WTC11 (cell line): ENCODE measurements around the gene SCNN1A. TPM values are rescaled to one million over a fixed set of nuclear protein-coding genes. Genes with fewer than 3 reads are reported as not detected.

Experiments
- ATAC-seq: fragments of 200-7000 bp; cut with Tn5 transposase; 2 replicates; pipeline ENCODE4 v1.10.0; 2021; ENCODE audit warnings: mild to moderate bottlenecking, moderate library complexity
- CTCF ChIA-PET: fragments of 300-600 bp; sonication (Branson Sonifier 250); formaldehyde crosslinking; loops from one replicate; lab custom pipeline; 2021; ENCODE audit warnings: antibody characterized with exemption; lab: Charles Lee
- POLR2A ChIA-PET: fragments of 350-600 bp; sonication (Branson Sonifier 250); formaldehyde crosslinking; loops from one replicate; lab custom pipeline; 2021; ENCODE audit warnings: antibody characterized with exemption; lab: Charles Lee
- DNase-seq: peaks from one replicate; pipeline ENCODE4 v3.0.0; 2021; ENCODE audit warnings: low spot score
- H3K27ac Mint-ChIP-seq: 2 replicates; pipeline ENCODE4 v1.8.0; 2021; ENCODE audit warnings: mixed read lengths
- H3K27me3 Mint-ChIP-seq: 2 replicates; pipeline ENCODE4 v1.8.0; 2021; ENCODE audit warnings: low read depth, mild to moderate bottlenecking, moderate library complexity, mixed read lengths
- H3K36me3 Mint-ChIP-seq: 2 replicates; pipeline ENCODE4 v1.8.0; 2021; ENCODE audit warnings: mixed read lengths
- H3K4me1 Mint-ChIP-seq: 2 replicates; pipeline ENCODE4 v1.8.0; 2022; ENCODE audit warnings: mixed read lengths
- H3K4me3 Mint-ChIP-seq: 2 replicates; pipeline ENCODE4 v1.8.0; 2021; ENCODE audit warnings: mild to moderate bottlenecking, moderate library complexity, mixed read lengths
- H3K9me3 Mint-ChIP-seq: 2 replicates; pipeline ENCODE4 v1.8.0; 2021; ENCODE audit warnings: mixed read lengths
- CREB1 ChIP-seq: sonication (generic); formaldehyde crosslinking; IDR thresholded peaks from 2 replicates; pipeline ENCODE4 v1.8.0; 2023; ENCODE audit warnings: mild to moderate bottlenecking, missing genetic modification reagents
- FOXK1 ChIP-seq: sonication (generic); formaldehyde crosslinking; IDR thresholded peaks from 2 replicates; pipeline ENCODE4 v1.8.0; 2022; ENCODE audit warnings: mild to moderate bottlenecking, moderate library complexity, missing genetic modification reagents
- NFATC4 ChIP-seq: fragments of 250-450 bp; sonication (Bioruptor Pico); IDR thresholded peaks from 2 replicates; pipeline ENCODE4 v1.9.0; 2021; ENCODE audit warnings: mild to moderate bottlenecking
- PRRX2 ChIP-seq: fragments of 250-450 bp; sonication (Bioruptor Pico); IDR thresholded peaks from 2 replicates; pipeline ENCODE4 v1.8.0; 2021; ENCODE audit warnings: mild to moderate bottlenecking
- ZBTB21 ChIP-seq: sonication (generic); formaldehyde crosslinking; IDR thresholded peaks from 2 replicates; pipeline ENCODE4 v1.8.1; 2023; ENCODE audit warnings: mild to moderate bottlenecking, missing genetic modification reagents, borderline replicate concordance
- ZNF263 ChIP-seq: sonication (generic); formaldehyde crosslinking; IDR thresholded peaks from 2 replicates; pipeline ENCODE4 v1.8.1; 2022; ENCODE audit warnings: low read depth, mild to moderate bottlenecking, moderate library complexity, missing genetic modification reagents
- ZNF317 ChIP-seq: sonication (generic); formaldehyde crosslinking; IDR thresholded peaks from 2 replicates; pipeline ENCODE4 v1.8.1; 2023; ENCODE audit warnings: low read depth, mild to moderate bottlenecking, moderate library complexity, missing genetic modification reagents, borderline replicate concordance
- ZNF671 ChIP-seq: fragments of 250-450 bp; sonication (Bioruptor Pico); IDR thresholded peaks from 2 replicates; pipeline ENCODE4 v1.8.0; 2021; ENCODE audit warnings: mild to moderate bottlenecking
- total RNA-seq: library from RNA; stranded (reverse); gene quantifications from 3 replicates; pipeline ENCODE4 v1.2.3, GENCODE V29; 2021
- TF ChIP-seq, protein P1 (sequence below): sonication (generic); formaldehyde crosslinking; IDR thresholded peaks from 2 replicates; pipeline ENCODE4 v1.8.0; 2023; ENCODE audit warnings: mild to moderate bottlenecking, missing genetic modification reagents
- TF ChIP-seq, protein P2 (sequence below): fragments of 250-450 bp; sonication (Bioruptor Pico); IDR thresholded peaks from 2 replicates; pipeline ENCODE4 v2.1.2; 2022; ENCODE audit warnings: mild to moderate bottlenecking, moderate library complexity
- TF ChIP-seq, protein P3 (sequence below): sonication (generic); formaldehyde crosslinking; IDR thresholded peaks from 2 replicates; pipeline ENCODE4 v1.8.1; 2023; ENCODE audit warnings: mild to moderate bottlenecking, missing genetic modification reagents, moderate library complexity
- TF ChIP-seq, protein P4 (sequence below): sonication (generic); formaldehyde crosslinking; IDR thresholded peaks from 2 replicates; pipeline ENCODE4 v1.8.0; 2022; ENCODE audit warnings: mild to moderate bottlenecking, missing genetic modification reagents

Gene SCNN1A
- total RNA-seq, 1 experiment from 2014 or later: 100 TPM

DNA sequence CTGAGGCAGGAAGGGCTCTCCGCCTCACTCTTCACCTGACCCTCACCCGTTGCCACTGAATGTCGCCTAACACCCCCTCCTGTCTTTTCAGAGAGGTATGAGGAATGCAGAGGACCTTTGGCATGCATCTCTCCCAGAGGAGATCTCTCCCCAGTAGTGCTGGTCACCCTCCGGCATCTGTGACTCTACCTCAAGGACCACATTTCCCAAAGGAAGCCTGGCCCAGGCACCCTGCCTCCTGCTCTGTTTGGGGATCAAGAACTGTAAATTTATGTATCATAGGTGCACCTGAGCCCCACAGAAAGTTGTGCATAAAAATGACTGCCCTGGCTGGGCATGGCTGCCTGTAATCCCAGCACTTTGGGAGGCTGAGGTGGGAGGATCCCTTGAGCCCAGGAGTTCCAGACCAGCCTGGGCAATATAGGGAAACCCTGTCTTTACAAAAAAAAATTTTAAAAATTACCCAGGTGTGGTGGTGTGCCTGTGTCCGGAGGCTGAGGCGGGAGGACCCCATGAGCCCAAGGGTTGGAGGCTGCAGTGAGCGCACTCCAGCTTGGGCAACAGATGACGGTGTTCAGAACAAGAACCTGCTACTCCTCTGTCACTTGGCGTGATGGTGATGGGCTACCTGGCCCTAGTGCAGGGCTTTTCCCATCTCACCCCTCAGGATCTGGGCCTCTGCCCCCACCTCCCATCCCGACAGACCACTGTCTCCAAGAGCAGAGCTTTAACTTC lies 47.2 kb downstream of the SCNN1A start:
- TF ChIP-seq, protein P1, sequence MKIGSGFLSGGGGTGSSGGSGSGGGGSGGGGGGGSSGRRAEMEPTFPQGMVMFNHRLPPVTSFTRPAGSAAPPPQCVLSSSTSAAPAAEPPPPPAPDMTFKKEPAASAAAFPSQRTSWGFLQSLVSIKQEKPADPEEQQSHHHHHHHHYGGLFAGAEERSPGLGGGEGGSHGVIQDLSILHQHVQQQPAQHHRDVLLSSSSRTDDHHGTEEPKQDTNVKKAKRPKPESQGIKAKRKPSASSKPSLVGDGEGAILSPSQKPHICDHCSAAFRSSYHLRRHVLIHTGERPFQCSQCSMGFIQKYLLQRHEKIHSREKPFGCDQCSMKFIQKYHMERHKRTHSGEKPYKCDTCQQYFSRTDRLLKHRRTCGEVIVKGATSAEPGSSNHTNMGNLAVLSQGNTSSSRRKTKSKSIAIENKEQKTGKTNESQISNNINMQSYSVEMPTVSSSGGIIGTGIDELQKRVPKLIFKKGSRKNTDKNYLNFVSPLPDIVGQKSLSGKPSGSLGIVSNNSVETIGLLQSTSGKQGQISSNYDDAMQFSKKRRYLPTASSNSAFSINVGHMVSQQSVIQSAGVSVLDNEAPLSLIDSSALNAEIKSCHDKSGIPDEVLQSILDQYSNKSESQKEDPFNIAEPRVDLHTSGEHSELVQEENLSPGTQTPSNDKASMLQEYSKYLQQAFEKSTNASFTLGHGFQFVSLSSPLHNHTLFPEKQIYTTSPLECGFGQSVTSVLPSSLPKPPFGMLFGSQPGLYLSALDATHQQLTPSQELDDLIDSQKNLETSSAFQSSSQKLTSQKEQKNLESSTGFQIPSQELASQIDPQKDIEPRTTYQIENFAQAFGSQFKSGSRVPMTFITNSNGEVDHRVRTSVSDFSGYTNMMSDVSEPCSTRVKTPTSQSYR (CRISPR knock-in tag): no peak
- TF ChIP-seq ZBTB21 (CRISPR knock-in tag): no peak
- TF ChIP-seq, protein P2, sequence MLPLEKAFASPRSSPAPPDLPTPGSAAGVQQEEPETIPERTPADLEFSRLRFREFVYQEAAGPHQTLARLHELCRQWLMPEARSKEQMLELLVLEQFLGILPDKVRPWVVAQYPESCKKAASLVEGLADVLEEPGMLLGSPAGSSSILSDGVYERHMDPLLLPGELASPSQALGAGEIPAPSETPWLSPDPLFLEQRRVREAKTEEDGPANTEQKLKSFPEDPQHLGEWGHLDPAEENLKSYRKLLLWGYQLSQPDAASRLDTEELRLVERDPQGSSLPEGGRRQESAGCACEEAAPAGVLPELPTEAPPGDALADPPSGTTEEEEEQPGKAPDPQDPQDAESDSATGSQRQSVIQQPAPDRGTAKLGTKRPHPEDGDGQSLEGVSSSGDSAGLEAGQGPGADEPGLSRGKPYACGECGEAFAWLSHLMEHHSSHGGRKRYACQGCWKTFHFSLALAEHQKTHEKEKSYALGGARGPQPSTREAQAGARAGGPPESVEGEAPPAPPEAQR: no peak
- TF ChIP-seq, all 79 proteins: peak for 0
- Mint-ChIP-seq H3K36me3 (peaks cover 35% of the 10 kb centered on the region), H3K9me3 (no peaks in the 10 kb centered on the region), H3K27me3 (no peaks in the 10 kb centered on the region), H3K4me1 (peaks cover 47% of the 10 kb centered on the region), H3K27ac (no peak overlapping the region), H3K4me3 (no peak overlapping the region)
- CTCF ChIA-PET: interaction anchor here (0.6 to 5.0 kb wide), 6 partner anchors 8 to 209 kb away, joined by 3 to 59 read pairs (median 5); no protein-coding TSS in a partner anchor
- no peak for DNase-seq
- POLR2A ChIA-PET: interaction anchor here (0.9 to 1.3 kb wide), 5 partner anchors 14 to 143 kb away, joined by 3 read pairs; partner anchors contain the start of genes TNFRSF1A and VAMP1
- ATAC-seq: no peak

DNA sequence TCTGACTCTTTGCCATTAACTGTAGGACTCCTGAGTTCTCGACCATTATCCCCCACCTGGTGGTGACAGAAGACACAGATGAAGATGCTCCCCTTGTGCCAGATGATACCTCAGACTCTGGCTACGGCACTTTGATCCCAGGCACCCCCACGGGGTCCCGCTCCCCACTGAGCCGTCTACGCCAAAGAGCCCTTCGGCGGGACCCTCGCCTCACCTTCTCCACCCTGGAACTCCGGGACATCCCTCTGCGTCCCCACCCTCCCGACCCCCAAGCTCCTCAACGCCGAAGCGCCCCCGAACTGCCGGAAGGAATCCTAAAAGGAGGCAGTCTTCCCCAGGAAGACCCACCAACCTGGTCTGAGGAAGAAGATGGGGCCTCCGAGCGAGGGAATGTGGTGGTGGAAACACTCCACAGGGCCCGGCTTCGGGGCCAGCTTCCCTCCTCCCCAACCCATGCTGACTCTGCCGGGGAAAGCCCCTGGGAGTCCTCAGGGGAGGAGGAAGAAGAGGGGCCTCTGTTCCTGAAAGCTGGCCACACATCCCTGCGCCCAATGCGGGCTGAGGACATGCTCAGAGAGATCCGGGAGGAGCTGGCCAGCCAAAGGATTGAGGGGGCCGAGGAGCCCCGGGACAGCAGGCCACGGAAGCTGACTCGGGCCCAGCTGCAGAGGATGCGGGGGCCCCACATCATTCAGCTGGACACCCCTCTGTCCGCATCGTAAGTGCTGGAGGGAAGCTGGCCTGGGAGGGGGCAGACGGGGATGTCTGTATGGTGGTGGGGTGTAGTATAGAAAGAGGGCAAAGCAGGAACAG lies 47.9 kb downstream of the SCNN1A start:
- DNase-seq (no peak), ATAC-seq (no peak)
- Mint-ChIP-seq H3K4me3 (no peak overlapping the region), H3K27ac (no peak overlapping the region), H3K36me3 (peaks cover 27% of the 10 kb centered on the region), H3K4me1 (peaks cover 52% of the 10 kb centered on the region), H3K9me3 (no peaks in the 10 kb centered on the region), H3K27me3 (no peaks in the 10 kb centered on the region)
- ChIA-PET CTCF (interaction anchor here (0.6 to 5.0 kb wide), 15 partner anchors 9 to 211 kb away, joined by 3 to 59 read pairs (median 13); partner anchors contain the start of genes TNFRSF1A and VAMP1), POLR2A (interaction anchor here (0.9 to 1.9 kb wide), 5 partner anchors 9 to 47 kb away, joined by 3 to 16 read pairs (median 3); partner anchors contain the start of gene TNFRSF1A)
- TF ChIP-seq CREB1 (CRISPR knock-in tag) (no peak), ZNF263 (CRISPR knock-in tag) (peak; percentile 75; the same call in 1 of the 2 replicates)

DNA sequence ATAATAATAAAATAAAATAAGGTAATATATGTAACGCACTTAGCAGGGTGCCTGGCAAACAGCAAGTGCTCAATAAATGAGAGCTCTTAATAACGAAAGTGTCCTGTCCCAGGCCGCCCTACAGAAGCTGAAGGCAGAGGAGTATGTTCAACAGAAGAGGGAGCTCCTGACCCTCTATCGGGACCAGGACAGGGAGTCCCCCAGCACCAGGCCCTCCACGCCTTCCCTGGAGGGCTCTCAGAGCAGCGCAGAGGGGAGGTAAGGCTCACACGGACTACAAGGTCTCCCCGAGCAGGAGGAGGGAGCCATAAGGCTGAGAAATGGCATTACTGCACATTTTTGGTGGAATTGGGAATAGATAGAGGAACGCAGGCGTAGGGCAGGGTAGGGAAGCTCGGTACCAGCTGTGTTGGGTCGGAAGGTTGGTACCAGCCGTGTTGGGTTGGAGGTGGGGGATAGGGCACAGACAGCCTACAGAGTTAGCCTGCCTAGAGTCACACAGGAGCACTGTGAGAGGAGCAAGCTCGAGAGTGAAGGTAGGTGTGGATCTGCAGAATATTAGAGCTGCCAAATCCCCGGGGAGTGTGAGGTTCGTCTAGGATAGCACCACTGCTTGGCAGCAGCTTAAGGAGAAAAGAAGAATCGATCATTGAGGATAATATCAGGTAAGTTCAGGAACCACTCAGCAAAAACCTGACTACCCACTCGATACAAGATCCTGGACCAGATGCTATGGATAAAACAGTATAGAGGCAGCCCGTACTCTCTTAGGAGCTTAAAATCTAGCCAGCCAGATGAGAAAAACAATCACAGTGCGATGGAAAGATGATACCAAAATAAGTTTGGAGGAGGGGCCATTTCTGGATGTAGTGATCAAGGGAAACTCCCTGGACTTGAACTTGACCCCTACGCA lies 48.8 kb downstream of the SCNN1A start:
- no peaks in the 10 kb centered on the region for H3K9me3 Mint-ChIP-seq
- POLR2A ChIA-PET: interaction anchor here (0.7 to 1.9 kb wide), 6 partner anchors 10 to 208 kb away, joined by 3 to 16 read pairs (median 4); partner anchors contain the start of genes GAPDH, TNFRSF1A and VAMP1

More for the DNA sequence above, 48.8 kb downstream of the SCNN1A start:
- Mint-ChIP-seq H3K4me1 (peaks cover 60% of the 10 kb centered on the region), H3K4me3 (no peak overlapping the region), H3K27me3 (no peaks in the 10 kb centered on the region), H3K27ac (peak overlapping the region; percentile 94), H3K36me3 (peaks cover 23% of the 10 kb centered on the region)
- peak; percentile 72 for ATAC-seq
- CTCF ChIA-PET: interaction anchor here (0.6 to 5.0 kb wide), 34 partner anchors 9 to 338 kb away, joined by 3 to 59 read pairs (median 6); partner anchors contain the start of genes LTBR, MRPL51, TNFRSF1A and VAMP1
- TF ChIP-seq ZNF263 (CRISPR knock-in tag) (no peak), ZNF671 (no peak), ZNF317 (no peak), PRRX2 (CRISPR knock-in tag) (no peak), NFATC4 (CRISPR knock-in tag) (no peak), FOXK1 (no peak)
- TF ChIP-seq, protein P3, sequence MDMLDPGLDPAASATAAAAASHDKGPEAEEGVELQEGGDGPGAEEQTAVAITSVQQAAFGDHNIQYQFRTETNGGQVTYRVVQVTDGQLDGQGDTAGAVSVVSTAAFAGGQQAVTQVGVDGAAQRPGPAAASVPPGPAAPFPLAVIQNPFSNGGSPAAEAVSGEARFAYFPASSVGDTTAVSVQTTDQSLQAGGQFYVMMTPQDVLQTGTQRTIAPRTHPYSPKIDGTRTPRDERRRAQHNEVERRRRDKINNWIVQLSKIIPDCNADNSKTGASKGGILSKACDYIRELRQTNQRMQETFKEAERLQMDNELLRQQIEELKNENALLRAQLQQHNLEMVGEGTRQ (CRISPR knock-in tag): no peak
- TF ChIP-seq, protein P4, sequence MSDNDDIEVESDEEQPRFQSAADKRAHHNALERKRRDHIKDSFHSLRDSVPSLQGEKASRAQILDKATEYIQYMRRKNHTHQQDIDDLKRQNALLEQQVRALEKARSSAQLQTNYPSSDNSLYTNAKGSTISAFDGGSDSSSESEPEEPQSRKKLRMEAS (CRISPR knock-in tag): 0 out of 2 replicates have a peak, but pooled peaks have one; percentile 28
- peak; percentile 73 for DNase-seq
